ENCODE results near the gene KIAA0319L.

- TF ChIP-seq POLR2A (IDR thresholded peaks at IDR 0.05): no peak
- TF ChIP-seq, protein P1, sequence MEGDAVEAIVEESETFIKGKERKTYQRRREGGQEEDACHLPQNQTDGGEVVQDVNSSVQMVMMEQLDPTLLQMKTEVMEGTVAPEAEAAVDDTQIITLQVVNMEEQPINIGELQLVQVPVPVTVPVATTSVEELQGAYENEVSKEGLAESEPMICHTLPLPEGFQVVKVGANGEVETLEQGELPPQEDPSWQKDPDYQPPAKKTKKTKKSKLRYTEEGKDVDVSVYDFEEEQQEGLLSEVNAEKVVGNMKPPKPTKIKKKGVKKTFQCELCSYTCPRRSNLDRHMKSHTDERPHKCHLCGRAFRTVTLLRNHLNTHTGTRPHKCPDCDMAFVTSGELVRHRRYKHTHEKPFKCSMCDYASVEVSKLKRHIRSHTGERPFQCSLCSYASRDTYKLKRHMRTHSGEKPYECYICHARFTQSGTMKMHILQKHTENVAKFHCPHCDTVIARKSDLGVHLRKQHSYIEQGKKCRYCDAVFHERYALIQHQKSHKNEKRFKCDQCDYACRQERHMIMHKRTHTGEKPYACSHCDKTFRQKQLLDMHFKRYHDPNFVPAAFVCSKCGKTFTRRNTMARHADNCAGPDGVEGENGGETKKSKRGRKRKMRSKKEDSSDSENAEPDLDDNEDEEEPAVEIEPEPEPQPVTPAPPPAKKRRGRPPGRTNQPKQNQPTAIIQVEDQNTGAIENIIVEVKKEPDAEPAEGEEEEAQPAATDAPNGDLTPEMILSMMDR (IDR thresholded peaks at IDR 0.05): no peak
Measured at GRCh38 chr1:35530946-35531345, 26.3 kb downstream of the KIAA0319L start.
